ENCODE results near the gene ZC3HAV1.
"Not testable (repeated sequence)": the region's sequence is repeated elsewhere in the genome, so short reads cannot be mapped to it uniquely, and the experiment has no call there.

ZC3HAV1 gene

DNA sequence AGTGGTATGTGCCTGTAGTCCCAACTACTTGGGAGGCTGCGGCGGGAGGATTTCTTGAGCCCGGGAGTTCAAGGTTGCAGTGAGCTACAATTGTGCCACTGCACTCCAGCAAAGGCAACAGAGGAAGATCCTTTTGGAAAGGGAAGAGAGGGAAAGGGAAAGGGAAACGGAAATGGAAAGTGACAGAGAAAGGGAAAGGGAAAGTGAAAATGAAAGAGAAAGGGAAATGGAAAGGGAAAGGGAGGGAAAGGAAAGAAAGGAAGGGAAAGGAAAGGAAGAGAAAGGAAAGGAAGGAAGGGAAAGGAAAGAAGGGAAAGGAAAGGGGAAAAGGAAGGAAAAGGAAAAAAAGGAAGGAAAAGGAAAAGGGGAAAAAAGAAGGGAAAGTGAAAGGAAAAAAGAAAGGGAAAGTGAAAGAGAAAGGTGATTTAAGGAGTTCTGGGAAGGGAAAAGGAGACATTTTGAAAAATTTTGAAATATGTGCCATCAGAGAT lies 2.3 kb upstream of the ZC3HAV1 start:
- no peak for DNase-seq

DNA sequence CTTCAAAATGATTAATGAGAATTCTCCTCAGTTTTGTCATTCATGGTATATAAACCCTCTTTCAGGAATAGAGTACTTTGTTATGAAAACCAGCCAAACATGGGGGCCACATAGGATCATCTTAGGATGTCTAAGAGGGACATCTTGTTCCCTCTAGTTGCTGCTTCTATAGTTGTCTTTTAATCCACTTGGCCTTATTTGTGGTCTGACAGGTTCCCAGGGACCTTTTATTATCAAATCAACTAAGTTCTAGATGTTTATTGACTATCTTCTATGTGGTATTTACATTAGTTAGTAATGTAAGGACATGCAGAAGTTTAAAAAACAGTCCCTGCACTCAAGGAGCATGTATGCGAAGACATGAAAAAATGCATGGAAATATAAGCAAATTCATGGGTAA lies 1.6 kb upstream of the ZC3HAV1 start:
- no peak for DNase-seq

DNA sequence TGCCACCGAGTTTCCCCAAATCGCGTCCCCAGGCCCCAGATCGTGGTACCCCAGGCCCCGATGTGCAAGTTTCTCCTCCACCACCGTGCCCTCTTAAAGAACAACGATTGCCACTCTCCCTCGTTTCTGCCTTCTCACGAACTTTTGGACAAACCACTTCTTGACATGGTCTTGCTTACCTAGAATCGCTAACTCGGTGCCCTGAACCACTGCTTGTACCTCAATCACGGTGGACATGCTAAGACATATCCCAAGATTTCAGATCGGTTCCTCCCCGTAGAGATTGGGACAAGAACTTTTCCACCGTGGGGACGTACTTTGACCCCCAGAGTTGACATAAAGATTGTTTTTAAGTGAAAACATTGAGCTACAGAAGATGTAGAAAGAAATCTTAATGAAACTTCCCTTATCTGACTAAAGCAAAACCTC lies 477 bp upstream of the ZC3HAV1 start:
- DNase-seq, result no peak

DNA sequence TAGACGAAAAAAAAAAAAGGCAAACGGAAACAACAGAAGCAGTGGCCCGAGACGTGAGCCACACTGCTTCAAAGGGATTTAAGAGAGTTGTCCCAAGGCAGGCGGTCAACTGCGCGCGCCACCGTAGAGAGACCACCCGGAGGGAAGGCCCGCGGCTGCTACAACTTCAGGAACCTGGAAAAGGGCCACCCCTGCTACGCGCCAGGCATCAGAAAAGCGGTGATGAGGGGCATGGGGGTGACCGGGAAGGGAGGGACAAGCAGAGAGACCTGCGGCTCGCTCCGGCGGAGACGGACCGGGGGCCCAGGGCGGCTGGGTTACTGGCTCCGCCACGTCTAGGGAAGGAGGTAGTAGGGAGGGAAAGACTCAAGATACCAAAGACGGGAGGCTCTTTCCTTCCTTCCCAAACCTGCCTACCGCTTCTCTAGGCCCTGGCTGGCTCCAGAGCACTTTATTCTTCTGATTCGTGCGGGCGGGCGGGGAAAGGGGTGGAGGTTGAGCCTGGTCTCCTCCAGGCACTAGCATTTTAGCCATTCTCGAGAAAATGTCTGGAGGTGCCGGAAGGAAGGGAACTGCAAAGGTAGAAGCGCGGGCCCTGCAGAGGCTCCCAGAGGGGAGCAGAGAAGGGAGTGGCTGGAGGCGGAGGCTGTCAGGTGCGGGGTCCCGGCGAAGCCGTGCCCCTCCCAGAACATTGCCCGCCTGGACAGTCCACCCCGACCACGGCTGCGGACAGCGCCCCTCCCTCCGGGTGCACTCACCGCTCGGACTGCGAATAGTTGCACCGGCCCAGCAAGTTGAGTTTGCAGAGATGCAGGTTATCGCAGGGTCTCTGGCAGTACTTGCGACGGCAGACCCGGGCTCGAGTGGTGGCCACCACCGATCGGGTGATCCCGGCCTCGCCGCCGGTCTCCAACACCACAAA lies 993 bp downstream of the ZC3HAV1 start:
- no peak for DNase-seq

DNA sequence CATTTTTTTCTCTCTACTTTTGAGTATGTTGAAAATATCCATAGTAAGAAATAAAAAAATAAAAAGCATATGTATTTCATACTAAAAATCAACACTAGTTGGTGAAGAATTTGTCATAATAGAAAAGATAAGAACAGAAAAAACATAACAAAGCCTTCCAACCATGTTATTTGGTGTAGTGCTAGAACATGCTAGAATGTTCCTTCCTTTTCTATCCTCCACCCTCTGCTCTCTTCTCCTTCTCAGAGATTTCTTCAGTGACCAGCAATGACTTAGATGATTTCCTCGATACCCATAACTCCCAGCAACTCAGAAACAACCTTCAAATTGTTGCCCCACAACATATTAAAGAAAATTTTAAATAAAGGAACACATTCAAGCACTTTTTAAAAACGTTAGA lies 2.6 kb downstream of the ZC3HAV1 start:
- no peak for DNase-seq

DNA sequence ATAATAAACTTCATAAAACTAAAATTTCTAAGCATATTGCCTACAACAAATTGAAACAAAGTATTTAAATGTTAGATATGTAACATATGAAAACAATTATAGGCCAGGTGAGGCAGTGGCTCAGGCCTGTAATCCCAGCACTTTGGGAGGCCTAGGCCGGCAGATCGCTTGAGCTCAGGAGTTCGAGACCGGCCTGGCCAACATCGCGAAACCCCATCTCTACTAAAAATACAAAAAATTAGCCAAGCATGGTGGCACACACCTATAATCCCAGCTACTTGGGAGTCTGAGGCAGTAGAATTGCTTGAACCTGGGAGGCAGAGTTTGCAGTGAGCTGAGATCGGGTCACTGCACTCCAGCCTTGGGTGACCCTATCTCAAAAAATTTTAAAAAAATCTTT lies 3.3 kb downstream of the ZC3HAV1 start:
- DNase-seq, result not testable (repeated sequence)

DNA sequence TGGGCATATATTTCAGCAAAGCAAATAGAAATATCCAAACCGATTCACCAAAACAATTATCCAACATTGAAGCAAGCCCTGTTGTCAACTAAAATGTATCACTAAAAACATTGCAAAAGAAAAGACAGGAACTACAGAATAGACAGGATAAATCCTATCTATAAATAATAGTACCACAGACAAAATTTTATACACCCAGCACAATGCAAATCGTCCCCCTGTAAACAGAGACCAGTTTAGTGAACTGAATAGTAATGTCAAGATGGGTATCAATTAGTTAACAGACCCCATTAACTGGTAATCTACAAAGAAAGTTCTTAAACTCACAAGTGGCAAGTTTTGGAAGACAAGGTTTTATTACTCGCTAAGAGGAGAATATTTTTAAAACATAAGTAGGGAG lies 4.0 kb downstream of the ZC3HAV1 start:
- no peak for DNase-seq

DNA sequence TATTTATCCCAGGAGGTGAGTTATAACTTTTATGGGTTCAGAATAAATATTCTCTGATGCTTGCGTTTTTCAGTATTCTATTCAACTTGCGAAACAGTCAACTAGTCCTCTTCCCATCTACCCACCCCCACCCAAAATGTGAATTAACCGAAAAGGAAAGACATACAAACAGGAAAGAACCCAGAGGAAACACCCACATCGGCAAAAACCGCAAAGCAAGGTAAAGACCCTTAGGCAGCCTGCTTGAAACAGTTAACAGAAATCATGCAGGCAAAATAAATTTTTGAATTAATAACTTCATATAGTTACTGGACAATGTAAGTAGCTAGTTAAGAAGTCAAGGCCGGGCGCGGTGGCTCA lies 5.4 kb downstream of the ZC3HAV1 start:
- DNase-seq, result no peak

DNA sequence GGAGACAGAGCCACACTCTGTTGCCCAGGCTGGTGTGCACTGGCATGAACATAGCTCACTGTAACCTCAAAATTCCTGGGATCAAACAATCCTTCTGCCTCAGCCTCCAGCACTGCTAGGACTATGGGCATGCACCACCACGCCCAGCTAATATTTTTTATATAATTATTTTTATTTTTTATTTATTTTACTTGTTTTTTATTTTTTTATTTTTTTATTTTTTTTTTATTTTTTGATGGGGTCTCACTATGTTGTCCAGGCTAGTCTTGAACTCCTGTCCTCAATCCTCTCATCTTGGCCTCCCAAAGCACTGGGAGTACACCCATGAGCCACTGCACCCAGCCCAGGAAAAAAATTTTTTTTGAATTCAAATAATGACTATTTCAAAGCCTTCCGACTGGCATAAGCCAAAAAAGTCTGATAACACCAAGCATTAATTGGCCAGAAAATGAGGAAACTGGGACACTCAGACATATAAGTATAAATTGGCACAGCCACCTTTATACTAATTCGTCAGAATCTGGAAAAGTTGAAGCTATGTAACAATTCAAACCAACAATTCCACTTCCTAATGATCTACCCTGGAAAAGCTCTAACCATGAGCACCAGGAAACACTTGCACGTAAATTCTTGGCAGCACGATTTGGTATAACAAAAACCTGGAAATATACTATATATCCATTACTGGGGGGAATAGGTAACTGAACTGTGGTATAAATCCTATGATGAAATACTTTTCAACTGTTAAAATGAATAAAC lies 6.3 kb downstream of the ZC3HAV1 start:
- no peak for DNase-seq

DNA sequence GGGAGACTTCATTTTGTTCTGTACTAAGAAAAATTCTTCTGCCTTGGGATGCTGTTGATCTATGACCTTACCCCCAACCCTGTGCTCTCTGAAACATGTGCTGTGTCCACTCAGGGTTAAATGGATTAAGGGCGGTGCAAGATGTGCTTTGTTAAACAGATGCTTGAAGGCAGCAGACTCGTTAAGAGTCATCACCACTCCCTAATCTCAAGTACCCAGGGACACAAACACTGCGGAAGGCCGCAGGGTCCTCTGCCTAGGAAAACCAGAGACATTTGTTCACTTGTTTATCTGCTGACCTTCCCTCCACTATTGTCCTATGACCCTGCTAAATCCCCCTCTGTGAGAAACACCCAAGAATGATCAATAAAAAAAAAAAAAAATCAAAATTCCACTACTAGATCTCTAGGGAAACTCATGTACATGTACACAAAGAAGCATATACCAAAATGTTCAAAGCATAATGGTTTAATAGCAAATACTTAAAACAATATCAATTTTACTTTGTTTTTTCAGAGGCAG lies 7.8 kb downstream of the ZC3HAV1 start:
- DNase-seq, result not testable (repeated sequence)

DNA sequence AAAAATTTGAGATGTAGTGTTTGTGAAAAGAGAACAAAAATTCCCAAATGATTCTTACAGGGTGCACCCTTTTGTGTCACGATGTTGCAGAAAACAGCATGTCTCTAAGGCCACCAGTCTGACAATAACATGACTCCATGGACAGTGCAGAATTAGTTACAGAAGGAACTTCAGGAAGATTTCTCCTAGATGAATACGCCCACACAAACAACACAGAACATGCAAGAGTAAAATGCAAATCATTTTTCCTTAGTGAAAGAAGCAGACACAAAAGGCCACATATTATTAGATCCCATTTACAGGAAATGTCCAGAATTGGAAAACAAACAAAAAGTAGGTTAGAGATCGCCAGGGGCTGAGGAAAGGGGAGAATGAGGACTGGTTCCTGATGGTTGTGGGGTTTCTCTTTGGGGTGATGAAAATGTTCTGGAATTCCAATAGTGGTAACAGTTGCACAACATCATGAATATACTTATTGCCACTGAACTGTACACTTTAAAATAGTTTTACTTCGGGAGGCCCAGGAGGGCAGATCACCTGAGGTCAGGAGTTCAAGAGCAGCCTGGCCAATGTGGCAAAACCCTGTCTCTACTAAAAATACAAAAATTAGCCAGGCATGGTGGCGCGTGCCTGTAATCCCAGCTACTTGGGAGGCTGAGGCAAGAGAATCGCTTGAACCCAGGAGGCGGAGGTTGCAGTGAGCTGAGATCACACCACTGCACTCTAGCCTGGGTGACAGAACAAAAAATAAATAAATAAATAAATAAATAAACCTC lies 10.2 kb downstream of the ZC3HAV1 start:
- DNase-seq, result no peak

DNA sequence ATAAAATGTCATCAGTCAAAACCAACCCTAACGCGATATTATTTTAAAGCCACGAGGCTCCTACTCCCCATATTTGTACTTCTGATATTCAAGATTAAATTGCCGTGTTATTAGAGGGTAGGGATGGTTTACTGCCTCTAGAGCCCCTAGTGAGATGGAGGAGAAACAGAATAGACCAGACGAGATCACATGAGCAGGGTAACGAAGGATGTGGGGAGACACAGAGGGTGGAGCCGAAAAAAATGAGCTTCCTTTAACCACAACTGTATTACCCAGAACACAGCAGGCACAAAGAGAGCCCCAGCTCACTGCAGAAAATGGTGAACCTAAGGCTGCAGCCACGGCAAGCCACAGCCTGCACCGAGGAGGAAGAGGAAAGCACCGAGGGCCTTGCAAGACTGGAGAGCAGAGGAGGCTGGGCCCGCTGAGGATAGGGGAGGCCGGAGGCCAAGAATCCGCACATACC lies 14.3 kb downstream of the ZC3HAV1 start:
- no peak for DNase-seq

DNA sequence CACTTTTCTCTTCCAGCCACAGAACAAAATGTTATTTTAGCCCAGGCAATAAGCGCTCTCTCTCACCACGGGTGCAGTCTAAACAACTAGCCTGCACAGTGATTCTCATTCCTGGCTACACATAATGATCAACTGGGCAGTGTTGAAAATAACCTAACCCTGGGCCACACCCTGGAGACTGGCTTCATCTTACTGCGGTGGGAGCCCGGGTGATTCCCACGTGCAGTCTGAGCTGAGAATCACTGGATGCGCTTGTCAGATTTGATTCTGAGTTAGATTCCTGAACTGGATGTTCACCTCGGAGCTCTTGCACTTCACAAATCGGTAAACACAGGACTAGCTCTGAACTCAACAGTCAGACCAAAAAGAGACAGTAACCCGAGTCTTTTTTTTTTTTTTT lies 14.9 kb downstream of the ZC3HAV1 start:
- no peak for DNase-seq

DNA sequence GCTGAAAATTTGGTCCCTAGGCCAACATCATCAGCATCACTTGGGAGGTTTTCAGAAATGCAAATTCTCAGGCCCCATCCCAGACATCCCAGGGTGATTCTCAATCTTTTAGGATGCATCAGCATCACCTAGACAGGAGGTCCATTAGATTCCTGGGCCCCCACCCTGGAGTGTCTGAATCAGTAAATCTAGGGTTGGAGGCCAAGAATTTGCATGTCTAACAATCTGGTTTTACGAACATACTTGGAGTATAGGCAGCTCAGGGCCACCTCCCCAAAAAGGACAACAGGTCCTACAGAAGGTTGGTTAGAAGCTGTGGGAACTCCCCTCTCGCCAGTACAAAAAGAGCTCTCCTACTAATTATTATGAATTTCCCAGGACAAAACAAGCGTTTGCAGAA lies 15.5 kb downstream of the ZC3HAV1 start:
- DNase-seq, result no peak

DNA sequence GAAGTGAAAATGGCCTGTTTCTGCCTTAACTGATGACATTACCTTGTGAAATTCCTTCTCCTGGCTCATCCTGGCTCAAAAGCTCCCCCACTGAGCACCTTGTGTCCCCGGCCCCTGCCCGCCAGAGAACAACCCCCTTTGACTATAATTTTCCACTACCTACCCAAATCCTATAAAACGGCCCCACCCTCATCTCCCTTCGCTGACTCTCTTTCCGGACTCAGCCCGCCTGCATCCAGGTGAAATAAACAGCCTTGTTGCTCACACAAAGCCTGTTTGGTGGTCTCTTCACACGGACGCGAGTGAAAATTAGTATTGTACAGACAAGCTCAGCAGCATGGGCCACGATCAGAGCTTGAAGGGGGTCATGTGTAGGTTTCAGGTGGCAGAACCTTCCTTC lies 16.0 kb downstream of the ZC3HAV1 start:
- not testable (repeated sequence) for DNase-seq

DNA sequence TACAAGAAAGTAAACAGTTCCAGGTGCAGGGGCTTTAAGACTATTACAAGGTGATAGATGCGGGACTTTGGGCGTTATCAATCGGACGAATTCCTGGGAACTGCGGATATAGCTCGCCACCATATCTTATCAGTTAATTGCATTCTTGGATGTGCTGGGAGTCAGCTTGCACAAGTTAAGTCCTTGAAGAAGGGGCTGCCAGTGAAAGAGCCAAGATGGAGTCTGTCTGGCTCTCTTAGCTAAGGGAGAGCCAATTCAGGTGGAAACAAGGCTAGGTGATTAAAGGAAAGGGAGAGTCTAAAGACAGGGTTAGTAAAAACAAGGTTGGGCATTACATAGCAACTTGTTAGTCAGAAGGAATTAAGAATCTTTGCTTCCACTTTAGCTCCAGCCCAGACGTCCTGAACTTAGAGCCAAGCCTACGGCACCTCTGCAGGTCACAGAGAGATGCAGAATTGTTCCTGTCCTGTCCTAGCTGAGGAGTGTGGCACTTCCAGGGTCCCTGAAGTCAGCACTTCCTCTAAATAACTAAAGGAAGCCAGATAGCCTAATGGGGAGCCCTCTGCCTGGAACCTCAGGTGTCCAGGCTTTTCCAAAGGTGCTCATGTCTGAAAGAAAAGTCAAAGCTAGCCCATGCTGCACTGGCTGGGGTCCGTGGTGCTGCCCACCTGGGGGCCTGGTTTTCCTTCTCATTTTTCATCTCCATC lies 17.3 kb downstream of the ZC3HAV1 start:
- DNase-seq, result no peak

DNA sequence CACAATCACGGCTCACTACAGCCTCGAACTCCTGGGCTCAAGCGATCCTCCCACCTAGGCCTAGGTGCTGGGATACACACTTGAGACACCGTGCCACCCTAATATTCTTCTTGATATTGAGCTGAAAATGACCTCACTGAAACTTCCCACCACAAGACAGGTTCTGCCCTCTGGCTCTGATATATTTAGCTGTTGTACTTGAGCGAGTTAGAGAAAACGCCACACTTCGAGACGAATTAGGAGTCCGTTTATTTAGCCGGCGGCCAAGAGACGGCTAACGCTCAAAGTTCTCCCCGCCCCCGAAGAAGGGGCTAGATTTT lies 17.9 kb downstream of the ZC3HAV1 start:
- no peak for DNase-seq

DNA sequence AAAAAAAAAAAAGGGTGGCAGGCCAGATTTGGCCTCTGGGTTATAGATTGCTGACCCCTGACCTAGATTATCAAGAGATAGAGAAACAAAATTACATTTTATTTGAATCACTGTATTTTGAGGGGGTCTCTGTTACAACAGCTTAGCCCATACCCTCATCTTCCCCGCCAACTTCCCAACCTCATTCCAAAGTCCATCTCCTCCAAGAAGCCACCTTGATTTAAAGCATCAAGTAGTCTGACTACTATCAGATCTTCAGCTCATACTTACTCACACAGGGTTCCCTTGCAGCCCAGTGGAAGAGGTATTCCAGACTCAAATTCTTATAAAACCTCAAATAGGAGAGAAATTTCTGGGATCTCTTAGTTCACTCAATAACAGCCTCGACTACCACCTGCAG lies 20.4 kb downstream of the ZC3HAV1 start:
- no peak for DNase-seq

DNA sequence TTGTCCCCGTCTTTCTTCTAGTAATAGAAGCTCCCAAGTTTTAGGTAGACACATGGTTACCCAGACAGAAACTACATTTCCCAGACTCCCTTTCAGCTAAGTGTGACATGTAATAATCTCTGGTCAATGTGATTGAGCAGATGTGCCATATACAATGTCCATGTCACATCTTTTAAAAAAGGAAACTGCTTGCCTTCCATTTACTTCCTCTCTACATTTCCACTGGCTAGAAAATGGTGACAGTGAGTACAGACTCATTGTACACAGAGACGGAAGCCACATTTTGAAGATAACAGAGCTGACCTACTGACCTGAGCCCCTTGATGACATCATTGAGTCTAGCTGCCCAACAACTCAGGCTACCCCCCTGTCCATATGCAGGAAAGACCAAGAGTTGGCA lies 21.3 kb downstream of the ZC3HAV1 start:
- DNase-seq, result no peak

DNA sequence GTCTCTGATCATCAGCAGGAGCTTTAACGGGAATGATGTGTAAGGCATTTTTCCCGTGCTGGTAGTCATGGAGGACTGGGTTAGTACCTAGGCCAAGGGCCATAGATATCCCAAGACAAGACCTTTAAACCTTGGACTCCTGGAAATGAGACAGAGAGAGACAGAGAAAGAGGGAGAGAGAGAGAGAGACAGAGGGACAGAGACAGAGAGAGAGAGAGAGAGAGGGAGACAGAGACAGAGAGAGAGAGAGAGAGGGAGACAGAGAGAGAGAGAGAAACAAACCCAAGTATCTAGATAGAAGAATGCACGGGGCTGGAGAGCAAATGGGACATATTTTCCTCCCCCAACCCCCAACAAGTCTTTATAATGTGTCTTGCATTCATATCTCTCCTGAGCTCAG lies 22.3 kb downstream of the ZC3HAV1 start:
- no peak for DNase-seq

DNA sequence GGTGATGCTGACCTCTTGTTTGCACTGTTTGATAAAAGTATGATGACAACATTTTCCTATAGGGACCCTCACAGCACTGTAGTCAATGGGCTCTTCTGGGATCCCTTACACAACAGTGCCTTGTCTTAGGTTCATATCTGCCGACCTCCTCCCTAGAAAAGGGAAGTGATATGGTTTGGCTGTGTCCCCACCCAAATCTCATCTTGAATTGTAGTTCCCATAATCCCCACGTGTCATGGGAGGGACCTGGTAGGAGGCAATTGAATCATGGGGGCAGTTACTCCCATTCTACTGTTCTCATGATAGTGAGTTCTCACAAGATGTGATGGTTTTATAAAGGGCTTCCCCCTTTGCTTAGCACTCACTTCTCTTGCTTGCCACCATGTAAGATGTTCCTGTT lies 23.1 kb downstream of the ZC3HAV1 start:
- DNase-seq, result no peak

DNA sequence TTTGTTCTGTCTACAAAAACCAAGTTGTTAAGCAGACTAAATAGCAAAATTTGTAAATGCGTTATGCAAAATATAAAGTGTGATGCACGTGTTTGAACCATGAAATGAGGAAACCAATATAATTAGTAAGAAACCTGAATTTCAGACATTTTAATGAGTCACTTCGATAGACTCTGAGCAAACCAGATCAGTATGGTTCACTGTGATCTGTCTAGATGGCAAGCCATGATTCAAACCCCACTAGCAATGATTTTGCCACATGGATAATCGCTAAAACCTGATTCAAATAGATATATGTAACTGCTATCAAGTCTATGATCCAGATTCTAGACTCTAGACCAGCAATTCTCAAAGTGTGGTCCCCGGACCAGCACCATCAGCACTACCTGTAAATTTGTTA lies 24.8 kb downstream of the ZC3HAV1 start:
- DNase-seq, result no peak

DNA sequence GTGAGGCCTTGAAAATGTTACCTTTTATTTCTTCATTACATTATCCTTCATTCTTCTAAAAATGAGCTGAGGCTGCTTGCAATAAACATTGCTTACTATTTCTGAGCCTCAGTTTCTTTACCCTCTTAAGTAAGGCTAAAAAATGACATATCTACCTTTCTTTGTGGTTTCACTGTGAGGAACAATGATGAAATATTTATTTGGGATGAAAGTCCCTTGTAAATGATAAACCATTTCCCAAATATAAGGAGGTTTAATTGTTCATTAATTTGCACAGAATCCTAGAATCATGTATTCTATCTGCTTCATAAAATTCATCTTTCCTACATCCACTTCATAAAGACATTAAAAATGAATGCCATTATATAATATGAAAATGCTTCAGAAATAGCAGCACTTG lies 27.9 kb downstream of the ZC3HAV1 start:
- no peak for DNase-seq
